ENCODE data around the gene TMEM79.
A peak's percentile ranks its signal among the peaks of the same experiment; 100 is the strongest.
"Not testable (repeated sequence)": the region's sequence is repeated elsewhere in the genome, so short reads cannot be mapped to it uniquely, and the experiment has no call there.

Gene TMEM79

GRCh38 chr1:156316909-156317308 is 32.8 kb downstream of the TMEM79 start:
- DNase-seq = no peak

- peak; percentile 62 for DNase-seq
These were observed 35.5 kb downstream of the TMEM79 start for GRCh38 chr1:156319664-156320063.

GRCh38 chr1:156320560-156320959 is 36.4 kb downstream of the TMEM79 start:
- DNase-seq = no peak

GRCh38 chr1:156323179-156323578 is 39.1 kb downstream of the TMEM79 start:
- DNase-seq = not testable (repeated sequence)

- DNase-seq = peak; percentile 46
These were observed 52.1 kb downstream of the TMEM79 start for GRCh38 chr1:156336242-156336641.

- DNase-seq = no peak
These were observed 53.1 kb downstream of the TMEM79 start for GRCh38 chr1:156337052-156337887.

- DNase-seq = no peak
These were observed 53.7 kb downstream of the TMEM79 start for GRCh38 chr1:156337888-156338179.

- DNase-seq = peak; percentile 100
These were observed 54.3 kb downstream of the TMEM79 start, which contains the start of the genes CCT3 and TSACC for GRCh38 chr1:156338180-156338976. Gene CCT3, minus strand, starts transcription at chr1:156338292. Its CDS starts 108 bp downstream, at chr1:156338184. Gene TSACC, plus strand, starts transcription at chr1:156338526. Its CDS starts 1,232 bp downstream, at chr1:156339758.

All from NCI-H1694 treated with DMSO at 0.1 percent for 48 hours (cell line).